Stimulated activated CD4-positive, alpha-beta T cell treated with anti-CD3 and anti-CD28 coated beads, TNF-alpha, amount 100 ng/mL, for 4 hours (primary cell): ENCODE data around the gene NPIPB2.
A peak's percentile ranks its signal among the peaks of the same experiment; 100 is the strongest.
"Not testable (repeated sequence)": the region's sequence is repeated elsewhere in the genome, so short reads cannot be mapped to it uniquely, and the experiment has no call there.

ENCODE experiments used
- DNase-seq, 3 experiments: peaks; one replicate each; pipeline ENCODE4 v3.0.0-alpha.2; 2020; ENCODE audit warnings: low read depth in 3 of 3

The NPIPB2 gene

GRCh38 chr16:11962457-11962856, 20.6 kb upstream of the NPIPB2 start:
- DNase-seq: not testable (repeated sequence)

- no peak for DNase-seq
These were observed 15.9 kb upstream of the NPIPB2 start for GRCh38 chr16:11957591-11958395.

GRCh38 chr16:11956558-11956957, 14.7 kb upstream of the NPIPB2 start:
- no peak for DNase-seq

GRCh38 chr16:11955713-11956123, 13.9 kb upstream of the NPIPB2 start:
- no peak for DNase-seq

- not testable (repeated sequence) for DNase-seq
These were observed 11.7 kb upstream of the NPIPB2 start for GRCh38 chr16:11953576-11953975.

GRCh38 chr16:11950388-11950787, 8.5 kb upstream of the NPIPB2 start:
- DNase-seq: no peak

GRCh38 chr16:11949527-11949926, 7.7 kb upstream of the NPIPB2 start:
- no peak for DNase-seq

GRCh38 chr16:11948819-11949218, 7.0 kb upstream of the NPIPB2 start:
- DNase-seq: no peak

- no peak for DNase-seq
These were observed 4.6 kb upstream of the NPIPB2 start for GRCh38 chr16:11946433-11946832.

GRCh38 chr16:11927350-11927749, 14.5 kb downstream of the NPIPB2 start:
- DNase-seq: not testable (repeated sequence)

- not testable (repeated sequence) for DNase-seq
These were observed 17.8 kb downstream of the NPIPB2 start for GRCh38 chr16:11924046-11924445.

GRCh38 chr16:11916524-11917285, 25.1 kb downstream of the NPIPB2 start:
- no peak for DNase-seq

GRCh38 chr16:11915644-11916523, 26.0 kb downstream of the NPIPB2 start, which contains the start of gene GSPT1:
Gene GSPT1 (minus strand): TSS chr16:11915956. CDS start chr16:11915720, 236 bp downstream.
- peak; percentile 97 to 99 (median 99) for DNase-seq

- DNase-seq: peak in 1 of 3 experiments; percentile 15
These were observed 26.7 kb downstream of the NPIPB2 start for GRCh38 chr16:11915114-11915643.

- peak in 1 of 3 experiments; percentile 25 for DNase-seq
These were observed 27.4 kb downstream of the NPIPB2 start for GRCh38 chr16:11914210-11915113.

GRCh38 chr16:11913425-11914079, 28.3 kb downstream of the NPIPB2 start:
- DNase-seq: no peak

- no peak for DNase-seq
These were observed 31.9 kb downstream of the NPIPB2 start for GRCh38 chr16:11909653-11910545.

GRCh38 chr16:11907160-11907970, 34.5 kb downstream of the NPIPB2 start:
- no peak for DNase-seq
